Measurements from ENCODE around the gene KIF5C. TPM values are rescaled to one million over a fixed set of nuclear protein-coding genes. Genes with fewer than 3 reads are reported as not detected.
A peak's percentile ranks its signal among the peaks of the same experiment; 100 is the strongest.

KIF5C gene
- total RNA-seq, 1 donor from 2014 or later, result not detected

DNA sequence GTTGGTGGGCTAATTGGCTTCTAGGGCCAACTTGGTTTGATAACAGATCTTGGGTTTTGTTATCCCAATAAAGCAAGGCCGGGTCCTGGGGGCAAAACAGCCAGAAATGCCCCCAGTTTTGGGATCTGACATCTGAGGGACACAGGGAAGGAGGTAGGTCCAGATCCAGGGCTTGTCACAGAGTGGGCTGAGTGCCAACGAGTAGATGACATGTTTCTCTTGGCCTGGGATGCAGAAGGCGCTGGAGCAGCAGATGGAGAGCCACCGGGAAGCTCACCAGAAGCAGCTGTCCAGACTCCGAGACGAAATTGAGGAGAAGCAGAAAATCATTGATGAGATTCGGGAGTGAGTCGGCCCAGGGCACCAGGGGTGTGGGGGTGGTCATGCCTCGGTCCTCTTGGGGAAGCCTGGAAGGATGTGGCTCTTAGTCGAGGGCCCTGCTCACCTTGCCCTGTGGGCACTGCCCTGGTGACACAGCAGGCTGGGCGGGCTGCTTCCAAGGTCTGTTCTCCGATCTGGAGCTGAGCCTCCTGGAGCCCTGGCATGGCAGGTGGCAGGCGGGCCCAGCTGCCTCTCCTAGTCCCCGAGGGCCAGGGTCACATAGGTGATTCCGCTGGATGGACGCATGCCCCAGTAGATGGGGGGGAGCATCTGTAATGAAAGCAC, 123.3 kb downstream of the KIF5C start:
- FAIRE-seq, result no peak
- Histone ChIP-seq H3K27me3 (ENCODE audit: control insufficient read depth, insufficient read depth, low read length) (peaks cover 2% of the 10 kb centered on the region), H3K4me3 (ENCODE audit: low read depth, low read length) (no peak overlapping the region), H3K36me3 (ENCODE audit: control insufficient read depth, insufficient read depth, low read length) (no peaks in the 10 kb centered on the region)
- no peak for DNase-seq (ENCODE audit: low read depth)
- TF ChIP-seq, protein P1, sequence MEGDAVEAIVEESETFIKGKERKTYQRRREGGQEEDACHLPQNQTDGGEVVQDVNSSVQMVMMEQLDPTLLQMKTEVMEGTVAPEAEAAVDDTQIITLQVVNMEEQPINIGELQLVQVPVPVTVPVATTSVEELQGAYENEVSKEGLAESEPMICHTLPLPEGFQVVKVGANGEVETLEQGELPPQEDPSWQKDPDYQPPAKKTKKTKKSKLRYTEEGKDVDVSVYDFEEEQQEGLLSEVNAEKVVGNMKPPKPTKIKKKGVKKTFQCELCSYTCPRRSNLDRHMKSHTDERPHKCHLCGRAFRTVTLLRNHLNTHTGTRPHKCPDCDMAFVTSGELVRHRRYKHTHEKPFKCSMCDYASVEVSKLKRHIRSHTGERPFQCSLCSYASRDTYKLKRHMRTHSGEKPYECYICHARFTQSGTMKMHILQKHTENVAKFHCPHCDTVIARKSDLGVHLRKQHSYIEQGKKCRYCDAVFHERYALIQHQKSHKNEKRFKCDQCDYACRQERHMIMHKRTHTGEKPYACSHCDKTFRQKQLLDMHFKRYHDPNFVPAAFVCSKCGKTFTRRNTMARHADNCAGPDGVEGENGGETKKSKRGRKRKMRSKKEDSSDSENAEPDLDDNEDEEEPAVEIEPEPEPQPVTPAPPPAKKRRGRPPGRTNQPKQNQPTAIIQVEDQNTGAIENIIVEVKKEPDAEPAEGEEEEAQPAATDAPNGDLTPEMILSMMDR (IDR thresholded peaks at IDR 0.05; ENCODE audit: insufficient read depth, low read length, severe bottlenecking), result no peak

DNA sequence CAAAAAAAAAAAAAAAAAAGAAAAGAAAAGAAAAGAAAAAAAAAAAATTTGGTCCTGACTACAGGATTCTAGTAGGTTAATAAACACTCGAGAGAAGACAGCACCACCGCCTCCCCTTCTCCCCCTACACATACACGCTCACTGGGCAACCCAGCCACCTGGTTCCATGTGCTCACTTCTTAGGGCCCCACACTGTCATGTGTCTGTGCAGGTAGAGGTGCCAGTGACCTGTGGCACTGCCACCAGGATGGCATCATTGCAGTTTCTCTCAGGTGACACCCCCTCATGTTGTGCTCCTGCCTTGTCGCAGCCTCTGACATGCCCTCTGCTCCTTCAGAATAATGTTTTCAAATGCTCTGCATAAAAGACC, 123.8 kb downstream of the KIF5C start:
- FAIRE-seq (no peak), DNase-seq (ENCODE audit: low read depth) (no peak)
- H3K27me3 ChIP-seq (ENCODE audit: control insufficient read depth, insufficient read depth, low read length), result peaks cover 2% of the 10 kb centered on the region
- TF ChIP-seq, protein P1 (IDR thresholded peaks at IDR 0.05; ENCODE audit: insufficient read depth, low read length, severe bottlenecking), result no peak
- H3K4me3 ChIP-seq (ENCODE audit: low read depth, low read length), result no peak overlapping the region
- no peaks in the 10 kb centered on the region for H3K36me3 ChIP-seq (ENCODE audit: control insufficient read depth, insufficient read depth, low read length)

DNA sequence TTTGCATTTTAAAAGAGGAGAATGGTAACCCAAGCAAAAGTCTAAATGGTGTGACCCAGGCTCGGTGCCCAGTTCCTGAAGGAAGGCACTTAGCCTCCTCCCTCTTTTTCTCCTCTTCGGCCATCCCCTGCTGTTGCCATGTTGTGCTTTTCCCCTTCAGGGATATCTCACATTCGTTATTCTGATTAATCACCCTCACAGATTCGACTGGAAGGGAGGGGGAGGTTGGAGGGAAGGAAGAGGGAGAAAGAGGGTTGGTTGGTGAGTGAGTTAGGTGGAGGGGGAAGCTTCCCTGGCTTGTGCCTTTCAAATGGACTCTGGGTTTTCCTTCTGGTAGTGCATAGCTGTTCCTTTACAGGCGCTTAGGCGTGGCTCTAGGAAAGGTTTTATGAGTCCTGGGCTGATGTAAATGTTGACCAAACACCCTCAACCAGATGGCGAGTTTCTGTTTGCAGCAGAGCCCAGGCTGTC, 124.5 kb downstream of the KIF5C start:
- Histone ChIP-seq H3K4me3 (ENCODE audit: low read depth, low read length) (no peak overlapping the region), H3K27me3 (ENCODE audit: control insufficient read depth, insufficient read depth, low read length) (peaks cover 2% of the 10 kb centered on the region), H3K36me3 (ENCODE audit: control insufficient read depth, insufficient read depth, low read length) (no peaks in the 10 kb centered on the region)
- DNase-seq (ENCODE audit: low read depth), result no peak
- TF ChIP-seq, protein P1 (IDR thresholded peaks at IDR 0.05; ENCODE audit: insufficient read depth, low read length, severe bottlenecking), result no peak
- FAIRE-seq, result no peak

DNA sequence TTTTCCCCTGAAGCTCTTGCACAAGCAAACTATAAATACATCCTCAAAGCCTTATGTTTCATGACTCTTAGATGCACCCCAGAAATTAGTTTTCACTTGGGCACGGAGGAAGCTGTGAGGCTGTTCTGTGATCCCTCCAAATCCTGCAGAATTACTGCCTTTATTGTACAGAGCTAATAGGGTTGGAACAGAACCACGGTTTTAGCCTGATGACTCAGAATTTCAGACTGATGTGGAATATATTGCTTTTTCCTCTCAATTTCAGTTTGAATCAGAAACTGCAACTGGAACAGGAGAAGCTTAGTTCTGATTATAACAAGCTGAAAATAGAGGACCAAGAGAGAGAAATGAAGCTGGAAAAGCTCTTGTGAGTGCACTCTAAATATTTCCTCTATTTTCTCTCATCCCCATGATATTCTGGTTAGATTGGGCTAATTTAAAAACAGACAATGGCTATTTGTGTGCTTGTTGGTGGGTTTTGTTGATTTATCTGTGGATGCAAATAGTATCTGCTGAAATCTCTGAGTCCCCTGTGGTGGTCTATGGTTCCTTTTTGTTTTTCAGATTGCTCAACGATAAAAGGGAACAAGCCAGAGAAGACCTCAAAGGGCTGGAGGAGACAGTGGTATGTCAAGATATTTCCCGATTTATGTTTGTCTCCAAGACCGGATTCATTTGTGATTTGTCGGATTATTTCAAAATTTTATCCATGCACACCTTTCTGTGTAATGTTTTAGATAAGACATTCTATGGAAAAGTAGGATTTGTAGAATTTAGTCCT, 125.3 kb downstream of the KIF5C start:
- FAIRE-seq (no peak), DNase-seq (ENCODE audit: low read depth) (no peak)
- Histone ChIP-seq H3K36me3 (ENCODE audit: control insufficient read depth, insufficient read depth, low read length) (no peaks in the 10 kb centered on the region), H3K4me3 (ENCODE audit: low read depth, low read length) (no peak overlapping the region), H3K27me3 (ENCODE audit: control insufficient read depth, insufficient read depth, low read length) (peaks cover 2% of the 10 kb centered on the region)
- TF ChIP-seq, protein P1 (IDR thresholded peaks at IDR 0.05; ENCODE audit: insufficient read depth, low read length, severe bottlenecking), result no peak

DNA sequence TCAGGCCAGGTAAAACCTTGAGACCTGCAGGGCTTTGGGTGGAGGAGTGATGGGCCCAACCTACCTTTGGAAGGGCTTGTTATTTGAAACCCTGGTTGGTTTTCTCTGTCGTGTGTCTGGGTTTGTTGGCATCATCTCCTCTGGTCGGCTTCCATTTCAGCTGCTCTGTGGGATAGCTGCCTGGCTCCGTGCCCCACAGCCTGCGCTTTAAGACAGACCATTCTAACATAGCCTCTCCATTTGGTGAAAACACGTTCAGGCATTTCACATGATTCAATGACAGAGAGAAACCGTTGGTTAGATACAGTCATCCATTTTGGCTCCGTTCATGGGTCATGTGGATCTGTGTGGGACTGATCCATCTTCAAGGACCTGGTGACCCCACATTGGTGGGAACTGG, 126.5 kb downstream of the KIF5C start:
- H3K27me3 ChIP-seq (ENCODE audit: control insufficient read depth, insufficient read depth, low read length), result peaks cover 2% of the 10 kb centered on the region

More for the DNA sequence above, 126.5 kb downstream of the KIF5C start:
- peak; percentile 58 for FAIRE-seq
- H3K4me3 ChIP-seq (ENCODE audit: low read depth, low read length), result no peak overlapping the region
- TF ChIP-seq, protein P1 (IDR thresholded peaks at IDR 0.05; ENCODE audit: insufficient read depth, low read length, severe bottlenecking), result no peak
- no peaks in the 10 kb centered on the region for H3K36me3 ChIP-seq (ENCODE audit: control insufficient read depth, insufficient read depth, low read length)
- DNase-seq (ENCODE audit: low read depth), result no peak
